A673 (cell line): ENCODE results near the gene NBEAL1. TPM values are rescaled to one million over a fixed set of nuclear protein-coding genes. Genes with fewer than 3 reads are reported as not detected.
"Not testable (repeated sequence)": the region's sequence is repeated elsewhere in the genome, so short reads cannot be mapped to it uniquely, and the experiment has no call there.

Experiments
- Bru-seq: library from RNA; stranded (reverse); fragments of 400-500 nt; gene quantifications from one replicate; lab custom pipeline; 2021; lab: Mats Ljungman, UMichigan
- BruChase-seq, 2 experiments: library from RNA; stranded (reverse); fragments of 400-500 nt; gene quantifications; one replicate each; lab custom pipeline; 2021; lab: Mats Ljungman, UMichigan
- BruUV-seq: library from RNA; stranded (reverse); fragments of 400-500 nt; replicated peaks from 2 replicates; lab custom pipeline; 2021; lab: Mats Ljungman, UMichigan
- CTCF ChIA-PET: fragments of 300-600 bp; sonication (Branson Sonifier 250); formaldehyde crosslinking; loops from one replicate; lab custom pipeline; 2022; ENCODE audit warnings: antibody characterized with exemption; lab: Charles Lee
- POLR2A ChIA-PET: fragments of 300-600 bp; sonication (Branson Sonifier 250); formaldehyde crosslinking; loops from one replicate; lab custom pipeline; 2022; ENCODE audit warnings: antibody characterized with exemption; ENCODE audit not compliant: low non-redundant PET; lab: Charles Lee
- DNase-seq: peaks from one replicate; pipeline ENCODE4 v3.0.0-alpha.2; 2015; ENCODE audit warnings: low spot score
- H3K27ac ChIP-seq: fragments of 200-600 bp; sonication (generic); 2 replicates; pipeline ENCODE4 v1.5.1; 2016; ENCODE audit warnings: mixed run types, low read depth, mild to moderate bottlenecking, mixed read lengths, antibody characterized with exemption, low read length; ENCODE audit not compliant: poor library complexity, severe bottlenecking
- H3K27me3 ChIP-seq: fragments of 200-600 bp; sonication (generic); replicated peaks from 2 replicates; pipeline ENCODE4 v1.6.1; 2017; ENCODE audit warnings: mixed run types, low read depth, mild to moderate bottlenecking, mixed read lengths, antibody characterized with exemption, low read length; ENCODE audit not compliant: insufficient read depth, poor library complexity
- H3K36me3 ChIP-seq: fragments of 200-600 bp; sonication (generic); 2 replicates; pipeline ENCODE4 v1.6.1; 2016; ENCODE audit warnings: mixed run types, mild to moderate bottlenecking, mixed read lengths, antibody characterized with exemption, low read length; ENCODE audit not compliant: insufficient read depth, poor library complexity, severe bottlenecking
- H3K4me1 ChIP-seq: fragments of 200-600 bp; sonication (generic); 2 replicates; pipeline ENCODE4 v1.6.1; 2017; ENCODE audit warnings: mixed run types, mild to moderate bottlenecking, mixed read lengths, antibody characterized with exemption, low read length; ENCODE audit not compliant: insufficient read depth, poor library complexity, severe bottlenecking
- H3K4me3 ChIP-seq: fragments of 200-600 bp; sonication (generic); 2 replicates; pipeline ENCODE4 v1.5.1; 2016; ENCODE audit warnings: low read depth, mixed run types, mild to moderate bottlenecking, mixed read lengths, low read length; ENCODE audit not compliant: poor library complexity, severe bottlenecking
- H3K9me3 ChIP-seq: fragments of 200-600 bp; sonication (generic); 2 replicates; pipeline ENCODE4 v1.6.1; 2016; ENCODE audit warnings: mixed run types, low read depth, mild to moderate bottlenecking, mixed read lengths, antibody characterized with exemption, low read length; ENCODE audit not compliant: poor library complexity, severe bottlenecking
- CTCF ChIP-seq: fragments of 300-800, 200-600 bp; sonication (generic); conservative IDR thresholded peaks from 2 replicates; pipeline ENCODE4 v1.5.1; 2017; ENCODE audit warnings: low read depth, mild to moderate bottlenecking, antibody characterized with exemption, low read length, moderate library complexity, mixed read lengths
- EZH2 ChIP-seq: fragments of 200-600 bp; sonication (generic); IDR thresholded peaks from 2 replicates; pipeline ENCODE4 v1.6.1; 2017; ENCODE audit warnings: borderline replicate concordance, low read depth, mild to moderate bottlenecking, mixed read lengths, antibody characterized with exemption, low read length; ENCODE audit not compliant: poor library complexity, severe bottlenecking
- intact Hi-C: fragments of 100-400 bp; cut with micrococcal nuclease; formaldehyde crosslinking; loops from one replicate; pipeline ENCODE4 v1.10.0; 2022; ENCODE audit not compliant: unreplicated experiment
- long read RNA-seq: library from polyadenylated mRNA; stranded (forward); transcript quantifications from one replicate; pipeline ENCODE4 v2.0.0, GENCODE V29; 2022
- total RNA-seq: library from RNA; stranded (reverse); gene quantifications from 2 replicates; pipeline ENCODE4 v1.2.3, GENCODE V29; 2021

The NBEAL1 gene
- total RNA-seq (14.1 and 15.8 TPM in 2 replicates), Bru-seq, nascent RNA (percentile 66 among the genes with signal in this experiment), BruChase-seq, experiment 1, labeled RNA remaining after a 2-hour chase (percentile 62 among the genes with signal in this experiment), BruChase-seq, experiment 2, labeled RNA remaining after a 6-hour chase (percentile 59 among the genes with signal in this experiment)
- long read RNA-seq, partial matches to known transcripts = 1 of 2 reads
- long read RNA-seq, other reads (novel, unspliced or antisense) = 1 of 2 reads

DNA sequence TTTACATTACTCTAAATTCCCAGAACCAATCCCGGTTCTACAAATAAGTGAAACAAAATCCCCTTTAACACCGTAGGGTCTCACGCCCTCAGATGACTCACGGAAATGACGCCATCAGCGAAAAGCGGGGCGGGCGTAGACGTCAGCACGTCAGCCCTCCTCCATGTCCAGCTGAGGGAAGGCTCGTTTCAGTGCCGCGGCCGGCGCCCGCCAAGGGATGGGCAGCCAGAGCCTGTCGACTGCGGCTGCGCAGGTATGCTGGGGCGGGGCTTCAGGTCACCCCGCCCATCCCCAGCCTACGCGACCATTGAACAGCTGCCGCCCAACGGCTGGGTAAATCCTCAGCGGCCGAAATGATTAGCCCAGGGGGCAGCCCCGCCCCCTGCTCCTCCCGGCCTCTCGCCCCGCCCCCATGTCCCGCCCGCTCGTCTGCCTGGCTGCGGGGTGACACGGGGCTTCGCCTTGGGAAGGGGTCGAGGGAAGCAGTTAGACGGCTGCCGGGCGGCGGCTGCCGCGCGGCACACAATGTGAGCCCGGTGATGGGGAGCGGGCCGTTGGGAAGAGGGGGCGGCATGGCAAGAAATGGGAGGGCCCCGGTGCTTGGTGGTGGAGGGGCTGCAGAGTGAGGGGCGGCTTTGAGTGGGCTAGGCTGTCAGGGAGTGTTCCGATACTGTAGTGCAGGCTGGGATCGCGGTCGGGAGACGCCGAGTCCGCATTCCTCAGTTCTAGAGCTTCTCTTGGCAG lies at the start of gene NBEAL1:
Gene NBEAL1, plus strand, starts transcription at position 420 of the 744 bp plus-strand sequence. CDS start 1,510 bp downstream, outside the sequence.
- ChIA-PET CTCF (interaction anchor here (0.6 kb wide), 1 partner anchor 28 kb away, joined by 3 read pairs; no protein-coding TSS in a partner anchor), POLR2A (no interaction called here)
- Histone ChIP-seq H3K27ac (peak within 1 kb of the TSS; percentile 92), H3K4me3 (peak within 1 kb of the TSS; percentile 75), H3K36me3 (no peaks in the 10 kb centered on the region), H3K9me3 (no peaks in the 10 kb centered on the region), H3K4me1 (peaks cover 26% of the 10 kb centered on the region), H3K27me3 (no peaks in the 10 kb centered on the region)
- BruUV-seq = no TSS peak
- peak; percentile 99 for DNase-seq
- intact Hi-C loops = loop anchor here (1.0 kb wide), 1 partner anchor 102 kb away; the partner anchor contains the start of gene CARF
- TF ChIP-seq CTCF (no peak), EZH2 (no peak)

- Histone ChIP-seq H3K27me3 (no peaks in the 10 kb centered on the region), H3K36me3 (no peaks in the 10 kb centered on the region), H3K4me3 (no peak overlapping the region), H3K27ac (no peak overlapping the region), H3K9me3 (no peaks in the 10 kb centered on the region), H3K4me1 (peaks cover 5% of the 10 kb centered on the region)
- TF ChIP-seq EZH2 (no peak), CTCF (no peak)
- intact Hi-C loops = no loop called here
- ChIA-PET POLR2A (interaction anchor here (0.6 kb wide), 1 partner anchor 10 kb away, joined by 4 read pairs; no protein-coding TSS in a partner anchor), CTCF (no interaction called here)
- peak; percentile 78 for DNase-seq
- BruUV-seq = TSS peak; percentile 45
These were observed 48.7 kb upstream of the NBEAL1 start for GRCh38 chr2:202965810-202966460.

DNA sequence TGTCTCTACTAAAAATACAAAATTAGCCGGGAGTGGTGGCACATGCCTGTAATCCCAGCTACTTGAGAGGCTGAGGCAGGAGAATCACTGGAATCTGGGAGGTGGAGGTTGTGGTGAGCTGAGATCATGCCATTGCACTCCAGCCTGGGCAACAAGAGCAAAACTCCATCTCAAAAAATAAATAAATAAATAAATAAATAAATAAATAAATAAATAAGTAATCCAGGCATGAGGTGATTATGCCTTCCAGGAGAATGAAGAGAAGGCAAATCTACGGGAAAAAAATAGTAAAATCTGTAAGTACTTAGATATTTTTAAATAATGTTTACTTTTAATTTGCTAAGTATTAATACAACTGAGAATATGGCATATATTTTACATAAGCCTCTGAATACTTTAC lies 45.3 kb upstream of the NBEAL1 start:
- H3K4me3 ChIP-seq, intact Hi-C loops, H3K4me1 ChIP-seq, BruUV-seq, POLR2A ChIA-PET, H3K9me3 ChIP-seq, H3K27ac ChIP-seq, H3K36me3 ChIP-seq, DNase-seq, H3K27me3 ChIP-seq, CTCF ChIA-PET: not testable (repeated sequence)
